Memory B cell (primary cell): ENCODE measurements around the gene KCTD7.
A peak's percentile ranks its signal among the peaks of the same experiment; 100 is the strongest.
"Not testable (repeated sequence)": the region's sequence is repeated elsewhere in the genome, so short reads cannot be mapped to it uniquely, and the experiment has no call there.

Experiments used
- ATAC-seq: fragments of 150-1000 bp; cut with Tn5 transposase; 2 replicates; pipeline ENCODE4 v1.10.0; 2021; ENCODE audit warnings: low read depth, mild to moderate bottlenecking, moderate library complexity
- DNase-seq, 2 donors: peaks; one replicate each; pipeline ENCODE4 v3.0.0; 2022; ENCODE audit warnings: low spot score in 2 of 2
- H3K27ac Mint-ChIP-seq: one replicate; pipeline ENCODE4 v1.8.0; 2022; ENCODE audit warnings: mild to moderate bottlenecking, moderate library complexity, mixed read lengths
- H3K27me3 Mint-ChIP-seq: one replicate; pipeline ENCODE4 v1.8.0; 2022; ENCODE audit warnings: mixed read lengths
- H3K36me3 Mint-ChIP-seq: one replicate; pipeline ENCODE4 v1.8.0; 2022; ENCODE audit warnings: mild to moderate bottlenecking, mixed read lengths
- H3K4me1 Mint-ChIP-seq: one replicate; pipeline ENCODE4 v1.8.0; 2022; ENCODE audit warnings: mixed read lengths
- H3K4me3 Mint-ChIP-seq: one replicate; pipeline ENCODE4 v1.8.0; 2022; ENCODE audit warnings: mild to moderate bottlenecking, moderate library complexity, mixed read lengths
- H3K9me3 Mint-ChIP-seq: one replicate; pipeline ENCODE4 v1.8.0; 2022; ENCODE audit warnings: mixed read lengths

KCTD7 gene

DNA sequence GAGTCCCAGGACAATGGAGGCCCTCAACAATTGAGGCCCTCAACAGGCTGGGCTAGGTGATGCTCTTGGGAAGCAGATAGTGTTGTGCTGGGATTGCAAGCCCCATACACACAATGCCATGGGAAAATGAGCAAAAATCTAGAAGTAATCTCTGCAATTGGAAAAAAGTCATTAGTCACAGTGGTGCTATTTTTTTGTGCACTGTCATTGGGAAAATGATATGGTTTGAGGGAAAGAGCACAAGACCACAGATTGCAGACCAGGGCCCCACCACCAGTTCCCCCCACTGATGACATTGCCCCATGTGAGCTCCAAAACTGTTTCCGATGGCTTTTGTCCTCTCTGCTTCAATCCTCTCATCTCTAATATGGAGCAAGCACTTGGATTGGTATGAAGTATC is 1.9 kb downstream of the KCTD7 start:
- no peaks in the 10 kb centered on the region for H3K9me3 Mint-ChIP-seq
- H3K36me3 Mint-ChIP-seq: peaks cover 8% of the 10 kb centered on the region
- peaks cover 41% of the 10 kb centered on the region for H3K4me1 Mint-ChIP-seq
- no peaks in the 10 kb centered on the region for H3K27me3 Mint-ChIP-seq
- H3K4me3 Mint-ChIP-seq: peak overlapping the region; percentile 33
- DNase-seq (no peak), ATAC-seq (no peak)
- H3K27ac Mint-ChIP-seq: peak overlapping the region; percentile 86

DNA sequence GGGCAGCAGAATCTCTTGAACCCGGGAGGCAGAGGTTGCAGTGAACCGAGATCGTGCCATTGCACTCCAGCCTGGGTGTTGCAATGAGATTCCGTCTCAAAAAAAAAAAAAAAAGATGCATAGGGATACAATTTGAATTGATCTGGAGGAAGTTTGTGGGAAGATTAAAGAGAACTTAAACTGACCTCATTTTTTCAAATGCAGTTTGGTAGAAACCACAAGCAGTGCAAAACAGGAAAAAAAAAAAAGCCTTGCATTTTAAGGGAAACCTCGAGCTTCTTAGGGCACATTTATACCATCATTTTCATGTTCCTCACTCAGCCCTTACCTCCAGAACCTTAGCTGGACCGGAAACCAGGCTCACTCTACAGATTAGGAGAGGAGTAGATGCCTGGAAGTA is 2.8 kb downstream of the KCTD7 start:
- no peaks in the 10 kb centered on the region for H3K27me3 Mint-ChIP-seq
- peaks cover 8% of the 10 kb centered on the region for H3K36me3 Mint-ChIP-seq
- DNase-seq: no peak
- no peak for ATAC-seq
- H3K27ac Mint-ChIP-seq: peak overlapping the region; percentile 9
- H3K4me3 Mint-ChIP-seq: peak overlapping the region; percentile 33
- no peaks in the 10 kb centered on the region for H3K9me3 Mint-ChIP-seq
- peaks cover 41% of the 10 kb centered on the region for H3K4me1 Mint-ChIP-seq

GRCh38 chr7:66634816-66635215 is 6.1 kb downstream of the KCTD7 start:
- Mint-ChIP-seq H3K4me3 (no peak overlapping the region), H3K36me3 (peaks cover 21% of the 10 kb centered on the region), H3K4me1 (peaks cover 30% of the 10 kb centered on the region), H3K27ac (peak overlapping the region; percentile 54), H3K9me3 (no peaks in the 10 kb centered on the region), H3K27me3 (no peaks in the 10 kb centered on the region)
- ATAC-seq (no peak), DNase-seq (no peak)

DNA sequence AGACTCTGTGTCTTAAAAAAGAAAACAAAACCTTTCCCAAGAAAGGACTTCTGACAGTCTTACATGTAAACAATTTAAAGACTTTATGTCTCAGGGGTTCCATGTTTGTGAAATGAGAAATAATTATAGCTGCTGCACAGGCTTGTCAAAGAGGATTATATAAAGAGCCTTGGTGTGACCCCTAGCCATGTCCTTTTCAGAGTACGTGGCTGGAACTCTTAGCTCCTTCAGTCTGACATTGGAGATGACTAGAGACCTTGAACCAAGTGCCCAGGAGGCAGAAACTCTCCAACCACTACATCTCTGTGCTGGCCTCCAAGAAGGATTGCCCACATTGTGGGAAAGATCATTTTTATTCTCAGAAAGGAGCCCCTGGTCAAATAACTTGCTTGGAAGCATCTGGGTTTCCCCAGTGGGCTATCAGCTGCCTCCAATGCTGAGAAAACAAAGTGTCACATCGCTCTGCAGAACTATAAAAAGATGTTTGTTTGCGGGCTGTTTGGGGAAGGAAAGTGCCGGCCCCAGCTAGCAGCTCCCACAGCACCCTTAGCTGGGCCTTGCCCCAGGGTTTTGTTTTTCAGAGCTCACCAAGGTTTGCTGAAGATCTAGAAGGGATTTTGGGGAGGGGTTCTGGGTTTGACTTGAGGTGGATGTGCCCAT is 6.8 kb downstream of the KCTD7 start:
- not testable (repeated sequence) for DNase-seq, H3K27me3 Mint-ChIP-seq, H3K9me3 Mint-ChIP-seq, ATAC-seq, H3K27ac Mint-ChIP-seq, H3K4me3 Mint-ChIP-seq
- Mint-ChIP-seq H3K36me3 (peaks cover 27% of the 10 kb centered on the region), H3K4me1 (peaks cover 26% of the 10 kb centered on the region)

- DNase-seq, ATAC-seq, H3K4me3 Mint-ChIP-seq, H3K27ac Mint-ChIP-seq, H3K9me3 Mint-ChIP-seq, H3K27me3 Mint-ChIP-seq: not testable (repeated sequence)
- Mint-ChIP-seq H3K36me3 (peaks cover 28% of the 10 kb centered on the region), H3K4me1 (peaks cover 21% of the 10 kb centered on the region)
Measured at GRCh38 chr7:66635982-66636546, 7.4 kb downstream of the KCTD7 start.

DNA sequence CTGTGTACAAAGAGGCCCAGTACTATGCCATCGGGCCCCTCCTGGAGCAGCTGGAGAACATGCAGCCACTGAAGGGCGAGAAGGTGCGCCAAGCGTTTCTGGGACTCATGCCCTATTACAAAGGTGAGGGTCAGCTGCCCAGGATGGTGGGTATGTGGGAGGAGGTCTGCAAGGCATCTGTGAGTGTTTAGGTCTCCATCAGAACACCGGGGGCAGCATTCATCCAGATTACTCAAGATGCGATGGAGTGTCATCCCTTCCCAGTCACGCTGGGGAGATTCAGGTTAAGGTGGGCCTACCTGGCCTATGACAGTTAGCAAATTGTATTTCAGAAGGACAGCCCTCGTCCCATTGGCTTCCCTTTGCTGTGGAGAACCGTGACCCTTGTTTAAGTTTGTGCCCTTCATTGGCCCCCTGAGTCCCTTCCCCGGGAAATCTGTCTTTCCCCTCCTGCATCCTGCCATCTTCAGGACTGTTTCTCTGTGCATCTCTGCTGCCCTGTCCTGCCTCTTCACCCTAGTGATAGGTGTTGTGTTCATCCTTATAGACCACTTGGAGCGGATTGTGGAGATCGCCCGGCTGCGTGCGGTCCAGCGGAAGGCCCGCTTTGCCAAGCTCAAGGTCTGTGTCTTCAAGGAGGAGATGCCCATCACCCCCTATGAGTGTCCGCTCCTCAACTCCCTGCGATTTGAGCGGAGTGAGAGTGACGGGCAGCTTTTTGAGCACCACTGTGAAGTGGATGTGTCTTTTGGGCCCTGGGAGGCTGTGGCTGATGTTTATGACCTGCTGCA is 9.8 kb downstream of the KCTD7 start:
- H3K4me1 Mint-ChIP-seq: peaks cover 10% of the 10 kb centered on the region
- DNase-seq (no peak), ATAC-seq (no peak)
- no peaks in the 10 kb centered on the region for H3K27me3 Mint-ChIP-seq
- H3K9me3 Mint-ChIP-seq: no peaks in the 10 kb centered on the region
- no peak overlapping the region for H3K27ac Mint-ChIP-seq
- H3K4me3 Mint-ChIP-seq: no peak overlapping the region
- H3K36me3 Mint-ChIP-seq: peaks cover 24% of the 10 kb centered on the region

DNA sequence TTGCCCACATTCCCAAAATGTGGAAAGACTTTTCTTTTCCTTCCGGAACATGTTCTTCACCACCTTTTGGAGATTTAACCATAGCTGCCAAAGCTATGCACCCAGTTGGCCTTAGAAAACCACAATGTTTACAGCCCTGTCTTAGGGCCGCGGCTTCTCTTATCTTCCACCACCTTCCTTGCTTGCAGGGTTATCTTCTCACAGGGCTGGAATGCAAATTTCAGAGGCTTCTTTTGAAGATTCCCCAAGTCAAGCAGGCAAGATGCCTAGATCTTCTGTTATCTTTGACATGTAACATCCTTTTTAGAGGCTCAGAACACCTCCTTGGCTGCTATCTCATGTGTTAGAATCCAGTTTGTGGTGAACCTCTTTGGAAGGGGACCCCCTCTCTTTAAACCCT is 11.1 kb downstream of the KCTD7 start:
- Mint-ChIP-seq H3K27me3 (no peaks in the 10 kb centered on the region), H3K4me1 (peaks cover 6% of the 10 kb centered on the region), H3K4me3 (no peak overlapping the region), H3K36me3 (peaks cover 27% of the 10 kb centered on the region), H3K27ac (no peak overlapping the region), H3K9me3 (no peaks in the 10 kb centered on the region)
- DNase-seq (no peak), ATAC-seq (no peak)

- H3K4me3 Mint-ChIP-seq: no peak overlapping the region
- H3K27me3 Mint-ChIP-seq: no peaks in the 10 kb centered on the region
- peaks cover 6% of the 10 kb centered on the region for H3K4me1 Mint-ChIP-seq
- ATAC-seq (no peak), DNase-seq (no peak)
- no peak overlapping the region for H3K27ac Mint-ChIP-seq
- H3K9me3 Mint-ChIP-seq: no peaks in the 10 kb centered on the region
- peaks cover 33% of the 10 kb centered on the region for H3K36me3 Mint-ChIP-seq
Measured at GRCh38 chr7:66640802-66641525, 12.3 kb downstream of the KCTD7 start.

DNA sequence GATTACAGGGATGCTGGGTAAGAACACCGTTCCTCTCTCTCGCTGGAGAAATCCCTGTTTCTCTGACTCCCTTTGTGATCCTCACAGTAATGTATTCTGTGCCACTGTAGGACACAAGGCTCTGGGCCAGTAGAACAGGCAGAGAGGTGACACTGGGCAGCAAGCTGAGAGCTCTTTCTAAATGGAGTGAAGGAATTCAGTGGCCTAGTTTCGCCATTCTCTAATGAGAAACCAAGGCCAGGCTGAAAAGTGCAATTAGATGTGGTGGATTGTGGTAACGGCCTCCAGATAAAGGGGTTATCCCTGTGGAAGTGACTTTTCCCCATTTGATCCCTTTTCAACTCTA is 12.8 kb downstream of the KCTD7 start:
- no peak for DNase-seq
- H3K4me1 Mint-ChIP-seq: peaks cover 6% of the 10 kb centered on the region
- no peak for ATAC-seq
- H3K27me3 Mint-ChIP-seq: no peaks in the 10 kb centered on the region
- no peak overlapping the region for H3K27ac Mint-ChIP-seq
- H3K4me3 Mint-ChIP-seq: no peak overlapping the region
- no peaks in the 10 kb centered on the region for H3K9me3 Mint-ChIP-seq
- H3K36me3 Mint-ChIP-seq: peaks cover 35% of the 10 kb centered on the region

DNA sequence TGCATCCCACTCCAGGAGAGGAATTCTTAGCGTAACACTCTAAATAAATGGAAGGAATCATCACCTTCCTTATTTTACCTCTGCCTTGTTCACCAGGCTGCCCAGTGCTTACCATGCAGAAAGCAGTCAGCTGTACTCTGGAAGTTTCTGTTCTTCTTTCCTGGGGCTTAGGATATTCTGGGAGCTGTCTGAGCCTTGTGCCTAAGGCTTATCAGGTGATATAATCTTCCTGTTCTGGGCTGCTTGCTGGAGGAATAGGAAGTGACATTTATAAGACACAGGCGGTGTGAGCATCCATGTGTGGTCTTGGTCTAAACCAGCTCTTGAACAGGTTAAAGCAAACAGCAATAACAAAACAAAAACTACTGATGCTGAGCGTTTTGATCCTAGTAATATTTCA is 13.5 kb downstream of the KCTD7 start:
- DNase-seq: no peak
- Mint-ChIP-seq H3K9me3 (no peaks in the 10 kb centered on the region), H3K4me1 (peaks cover 6% of the 10 kb centered on the region), H3K36me3 (peaks cover 35% of the 10 kb centered on the region), H3K27ac (peak overlapping the region; percentile 76), H3K4me3 (no peak overlapping the region), H3K27me3 (no peaks in the 10 kb centered on the region)
- ATAC-seq: no peak

- Mint-ChIP-seq H3K4me3 (no peak overlapping the region), H3K36me3 (peaks cover 35% of the 10 kb centered on the region), H3K9me3 (no peaks in the 10 kb centered on the region), H3K27me3 (no peaks in the 10 kb centered on the region), H3K27ac (peak overlapping the region; percentile 76), H3K4me1 (peaks cover 6% of the 10 kb centered on the region)
- ATAC-seq: no peak
- no peak for DNase-seq
Measured at GRCh38 chr7:66642932-66643331, 14.3 kb downstream of the KCTD7 start.

GRCh38 chr7:66643395-66643794 is 14.7 kb downstream of the KCTD7 start:
- no peak for ATAC-seq
- no peaks in the 10 kb centered on the region for H3K9me3 Mint-ChIP-seq
- H3K4me1 Mint-ChIP-seq: peaks cover 6% of the 10 kb centered on the region
- no peak overlapping the region for H3K4me3 Mint-ChIP-seq
- no peak for DNase-seq
- no peaks in the 10 kb centered on the region for H3K27me3 Mint-ChIP-seq
- H3K36me3 Mint-ChIP-seq: peaks cover 32% of the 10 kb centered on the region
- peak overlapping the region; percentile 14 for H3K27ac Mint-ChIP-seq

GRCh38 chr7:66651026-66651425 is 22.3 kb downstream of the KCTD7 start:
- H3K9me3 Mint-ChIP-seq, H3K36me3 Mint-ChIP-seq, H3K27me3 Mint-ChIP-seq, DNase-seq, ATAC-seq, H3K4me3 Mint-ChIP-seq, H3K27ac Mint-ChIP-seq: not testable (repeated sequence)
- H3K4me1 Mint-ChIP-seq: peaks cover 10% of the 10 kb centered on the region

GRCh38 chr7:66653719-66654274 is 25.1 kb downstream of the KCTD7 start:
- Mint-ChIP-seq H3K27ac (peak overlapping the region; percentile 99), H3K4me1 (peaks cover 14% of the 10 kb centered on the region), H3K4me3 (peak overlapping the region; percentile 93)
- H3K36me3 Mint-ChIP-seq, H3K9me3 Mint-ChIP-seq, H3K27me3 Mint-ChIP-seq, ATAC-seq, DNase-seq: not testable (repeated sequence)
